Subcutaneous adipose tissue (tissue), 4 donors: ENCODE measurements around the gene ATP2C2. TPM values are rescaled to one million over a fixed set of nuclear protein-coding genes. Genes with fewer than 3 reads are reported as not detected.

Source experiments
- CTCF ChIP-seq: fragments of 450-650 bp; IDR thresholded peaks from one replicate; pipeline ENCODE4 v1.5.1; 2016; ENCODE audit warnings: low read depth, mild to moderate bottlenecking, control low read depth, antibody characterized with exemption, moderate library complexity
- total RNA-seq, 4 donors: library from RNA; depleted of rRNA; stranded (reverse); fragments of >200 nt; gene quantifications; one replicate each; pipeline ENCODE4 v1.1.0, GENCODE V29; 2016

Gene ATP2C2
- total RNA-seq, 4 donors from 2014 or later, result not detected

- no peak for TF ChIP-seq CTCF
Measured at GRCh38 chr16:84483882-84484565, 115.7 kb downstream of the ATP2C2 start.

- no peak for TF ChIP-seq CTCF
Measured at GRCh38 chr16:84484579-84485254, 116.4 kb downstream of the ATP2C2 start.

GRCh38 chr16:84485255-84486010, 117.1 kb downstream of the ATP2C2 start:
- no peak for TF ChIP-seq CTCF

- no peak for TF ChIP-seq CTCF
Measured at GRCh38 chr16:84486126-84486525, 117.8 kb downstream of the ATP2C2 start.

GRCh38 chr16:84486551-84487235, 118.4 kb downstream of the ATP2C2 start:
- TF ChIP-seq CTCF, result no peak

GRCh38 chr16:84487358-84487757, 119.0 kb downstream of the ATP2C2 start:
- TF ChIP-seq CTCF, result no peak

- TF ChIP-seq CTCF, result no peak
Measured at GRCh38 chr16:84489131-84489530, 120.8 kb downstream of the ATP2C2 start.
